ENCODE results near the gene DHX34.

The DHX34 gene

GRCh38 chr19:47419030-47419783 is 70.1 kb downstream of the DHX34 start, which contains the start of gene MEIS3:
TSS of gene MEIS3 (minus strand) at chr19:47419527. CDS start at chr19:47419081, 446 bp downstream.
- DNase-seq, result no peak

- no peak for DNase-seq
These were observed 70.7 kb downstream of the DHX34 start for GRCh38 chr19:47419789-47420188.

- no peak for DNase-seq
These were observed 72.2 kb downstream of the DHX34 start for GRCh38 chr19:47421244-47421786.

- DNase-seq, result no peak
These were observed 72.8 kb downstream of the DHX34 start for GRCh38 chr19:47421844-47422395.

GRCh38 chr19:47422417-47423163 is 73.5 kb downstream of the DHX34 start:
- DNase-seq, result no peak

- DNase-seq, result no peak
These were observed 74.2 kb downstream of the DHX34 start for GRCh38 chr19:47423203-47423882.

- peak; percentile 42 for DNase-seq
These were observed 78.4 kb downstream of the DHX34 start for GRCh38 chr19:47427241-47428176.

GRCh38 chr19:47428177-47428894 is 79.2 kb downstream of the DHX34 start:
- peak; percentile 98 for DNase-seq

- DNase-seq, result no peak
These were observed 80.2 kb downstream of the DHX34 start for GRCh38 chr19:47429140-47429793.

- no peak for DNase-seq
These were observed 81.1 kb downstream of the DHX34 start for GRCh38 chr19:47430041-47430802.

- no peak for DNase-seq
These were observed 83.0 kb downstream of the DHX34 start for GRCh38 chr19:47432091-47432490.

Data from NCI-H226 (cell line).